ENCODE results near the gene PDE3A. TPM values are rescaled to one million over a fixed set of nuclear protein-coding genes. Genes with fewer than 3 reads are reported as not detected.

Gene PDE3A
- total and polyA plus RNA-seq, 2 donors from 2014 or later = 3.3 to 18.3 TPM

DNA sequence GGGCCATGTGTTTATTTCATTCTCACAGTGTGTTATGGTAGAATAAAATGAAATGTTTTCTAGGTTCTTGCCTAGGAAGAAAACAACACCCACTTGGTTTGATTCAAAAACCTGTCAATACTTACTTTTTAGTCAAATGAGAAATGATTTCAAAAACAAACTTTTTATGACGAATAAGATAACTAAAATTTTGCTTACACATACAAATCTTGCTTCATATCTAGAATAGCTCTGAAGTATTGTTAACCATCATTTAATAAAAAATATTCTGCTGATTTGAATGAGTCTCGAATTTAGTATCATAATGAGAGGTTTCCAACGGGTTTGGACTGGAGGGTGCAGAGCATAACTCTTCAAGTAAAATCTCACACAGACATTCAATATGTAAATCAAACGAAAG lies 350.0 kb downstream of the PDE3A start:
- Histone ChIP-seq H3K27me3 (ENCODE audit: control insufficient read depth, insufficient read depth, low read length) (no peaks in the 10 kb centered on the region), H3K36me3 (ENCODE audit: control insufficient read depth in 2 of 3, insufficient read depth in 3 of 3, low read length in 3 of 3) (no peaks in the 10 kb centered on the region), H3K4me3 (ENCODE audit: low read length in 3 of 3) (no peak overlapping the region), H3K27ac (ENCODE audit: low read depth in 2 of 2, low read length in 2 of 2) (no peak overlapping the region), H3K9me3 (ENCODE audit: control insufficient read depth in 2 of 3, insufficient read depth in 1 of 3, low read length in 3 of 3) (no peaks in the 10 kb centered on the region), H3K4me1 (ENCODE audit: control insufficient read depth in 2 of 3, insufficient read depth in 2 of 3, low read depth in 1 of 3, low read length in 3 of 3) (no peaks in the 10 kb centered on the region), H3K9ac (ENCODE audit: low read length in 3 of 3) (no peak overlapping the region)
- DNase-seq (no peak), FAIRE-seq (no peak)
- intact Hi-C loops (cut with DNase I) = no loop called here
- TF ChIP-seq, protein P1, sequence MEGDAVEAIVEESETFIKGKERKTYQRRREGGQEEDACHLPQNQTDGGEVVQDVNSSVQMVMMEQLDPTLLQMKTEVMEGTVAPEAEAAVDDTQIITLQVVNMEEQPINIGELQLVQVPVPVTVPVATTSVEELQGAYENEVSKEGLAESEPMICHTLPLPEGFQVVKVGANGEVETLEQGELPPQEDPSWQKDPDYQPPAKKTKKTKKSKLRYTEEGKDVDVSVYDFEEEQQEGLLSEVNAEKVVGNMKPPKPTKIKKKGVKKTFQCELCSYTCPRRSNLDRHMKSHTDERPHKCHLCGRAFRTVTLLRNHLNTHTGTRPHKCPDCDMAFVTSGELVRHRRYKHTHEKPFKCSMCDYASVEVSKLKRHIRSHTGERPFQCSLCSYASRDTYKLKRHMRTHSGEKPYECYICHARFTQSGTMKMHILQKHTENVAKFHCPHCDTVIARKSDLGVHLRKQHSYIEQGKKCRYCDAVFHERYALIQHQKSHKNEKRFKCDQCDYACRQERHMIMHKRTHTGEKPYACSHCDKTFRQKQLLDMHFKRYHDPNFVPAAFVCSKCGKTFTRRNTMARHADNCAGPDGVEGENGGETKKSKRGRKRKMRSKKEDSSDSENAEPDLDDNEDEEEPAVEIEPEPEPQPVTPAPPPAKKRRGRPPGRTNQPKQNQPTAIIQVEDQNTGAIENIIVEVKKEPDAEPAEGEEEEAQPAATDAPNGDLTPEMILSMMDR (IDR thresholded peaks at IDR 0.05; ENCODE audit: borderline replicate concordance, extremely low read depth, insufficient read depth) = no peak

DNA sequence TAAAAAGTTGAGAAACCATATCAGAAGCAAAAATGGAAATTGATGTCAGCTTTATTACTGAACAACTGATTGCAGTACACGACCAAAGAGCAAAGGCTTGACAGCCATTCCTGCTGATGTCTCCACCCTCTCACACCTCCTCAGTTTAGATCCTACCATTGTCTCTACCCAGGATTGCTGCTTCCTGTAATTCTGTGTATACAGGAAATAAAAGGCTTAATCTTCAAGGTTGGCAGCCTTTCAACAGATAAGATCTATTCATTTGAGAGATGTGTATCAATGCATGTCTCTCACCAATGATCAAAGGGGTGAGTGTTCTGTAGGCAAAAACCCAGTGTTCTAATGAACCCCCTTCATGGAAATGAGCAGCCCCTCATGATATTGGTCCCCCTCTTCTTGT lies 353.8 kb downstream of the PDE3A start:
- TF ChIP-seq, protein P1 (IDR thresholded peaks at IDR 0.05; ENCODE audit: borderline replicate concordance, extremely low read depth, insufficient read depth) = no peak
- no peak overlapping the region for H3K9ac ChIP-seq (ENCODE audit: low read length in 3 of 3)
- no peaks in the 10 kb centered on the region for H3K9me3 ChIP-seq (ENCODE audit: control insufficient read depth in 2 of 3, insufficient read depth in 1 of 3, low read length in 3 of 3)
- FAIRE-seq (no peak), DNase-seq (no peak)
- no peaks in the 10 kb centered on the region for H3K4me1 ChIP-seq (ENCODE audit: control insufficient read depth in 2 of 3, insufficient read depth in 2 of 3, low read depth in 1 of 3, low read length in 3 of 3)
- H3K27me3 ChIP-seq (ENCODE audit: control insufficient read depth, insufficient read depth, low read length) = no peaks in the 10 kb centered on the region
- H3K36me3 ChIP-seq (ENCODE audit: control insufficient read depth in 2 of 3, insufficient read depth in 3 of 3, low read length in 3 of 3) = no peaks in the 10 kb centered on the region
- no peak overlapping the region for H3K4me3 ChIP-seq (ENCODE audit: low read length in 3 of 3)
- H3K27ac ChIP-seq (ENCODE audit: low read depth in 2 of 2, low read length in 2 of 2) = no peak overlapping the region
- intact Hi-C loops (cut with DNase I) = no loop called here

DNA sequence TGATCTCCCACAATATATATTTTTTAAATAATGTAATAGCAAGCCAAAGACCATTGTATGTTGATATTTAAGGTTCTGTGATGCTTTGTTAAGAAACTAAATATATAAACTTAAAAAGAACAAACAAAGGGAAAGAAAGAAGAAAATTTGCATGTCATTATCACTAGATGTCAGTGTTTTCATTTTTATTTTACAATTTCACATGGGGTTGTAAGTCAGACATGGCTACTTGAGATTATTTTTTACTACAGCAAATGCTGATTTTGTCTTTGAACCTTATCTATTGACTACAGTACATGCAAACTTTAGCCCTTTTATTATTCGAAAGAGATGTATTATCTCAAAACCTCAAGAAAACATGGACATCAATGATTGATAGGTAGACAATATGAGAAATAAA lies 362.9 kb downstream of the PDE3A start:
- DNase-seq = no peak
- Histone ChIP-seq H3K27ac (ENCODE audit: low read depth in 2 of 2, low read length in 2 of 2) (no peak overlapping the region), H3K4me3 (ENCODE audit: low read length in 3 of 3) (no peak overlapping the region), H3K9ac (ENCODE audit: low read length in 3 of 3) (no peak overlapping the region), H3K4me1 (ENCODE audit: control insufficient read depth in 2 of 3, insufficient read depth in 2 of 3, low read depth in 1 of 3, low read length in 3 of 3) (no peaks in the 10 kb centered on the region), H3K9me3 (ENCODE audit: control insufficient read depth in 2 of 3, insufficient read depth in 1 of 3, low read length in 3 of 3) (no peaks in the 10 kb centered on the region), H3K36me3 (ENCODE audit: control insufficient read depth in 2 of 3, insufficient read depth in 3 of 3, low read length in 3 of 3) (no peaks in the 10 kb centered on the region), H3K27me3 (ENCODE audit: control insufficient read depth, insufficient read depth, low read length) (no peaks in the 10 kb centered on the region)
- intact Hi-C loops (cut with DNase I) = no loop called here
- TF ChIP-seq, protein P1 (IDR thresholded peaks at IDR 0.05; ENCODE audit: borderline replicate concordance, extremely low read depth, insufficient read depth) = no peak
- no peak for FAIRE-seq

Data from kidney (tissue), 14 donors.